H1 (cell line): Measurements from ENCODE around the gene KCNH6. TPM values are rescaled to one million over a fixed set of nuclear protein-coding genes. Genes with fewer than 3 reads are reported as not detected.

Source experiments
- EGR1 ChIP-seq: IDR thresholded peaks from 2 replicates; pipeline ENCODE4 v1.6.1; 2011; ENCODE audit warnings: low read depth, low read length, borderline replicate concordance
- JUN ChIP-seq: IDR thresholded peaks from 2 replicates; pipeline ENCODE4 v1.6.1; 2011; ENCODE audit warnings: low read depth, mild to moderate bottlenecking, improper control_type of control experiment, low read length
- RAD21 ChIP-seq, 2 experiments: IDR thresholded peaks in 1 of 2; conservative IDR thresholded peaks in 1 of 2; 2 replicates each; pipeline ENCODE4 v1.6.1; 2011; ENCODE audit warnings: low read depth in 2 of 2, low read length in 2 of 2, improper control_type of control experiment in 1 of 2, inconsistent platforms in 1 of 2, mild to moderate bottlenecking in 1 of 2, moderate library complexity in 1 of 2
- polyA plus RNA-seq, 7 experiments: library from polyadenylated mRNA; depleted of rRNA in 3 of 7; stranded (reverse) in 5 of 7; unstranded in 2 of 7; fragments of >200 nt in 5 of 7; fragments of 200-250 nt in 2 of 7; gene quantifications; 1 replicate in 5 of 7; 2 replicates in 1 of 7; 4 replicates in 1 of 7; pipeline versions ENCODE4 v1.2.1 to v1.2.3, GENCODE V29; 2011 to 2013; ENCODE audit warnings: missing spikeins in 2 of 7, mixed read lengths in 2 of 7
- small RNA-seq: library from polyadenylated mRNA; stranded (forward); fragments of <200 nt; extraction: miRNeasy Mini kit (QIAGEN cat#:217004); gene quantifications from one replicate; pipeline ENCODE3, GENCODE V24; 2013; ENCODE audit not compliant: insufficient read depth
- total RNA-seq: library from RNA; stranded (reverse); fragmentation: NEBNext Ultra II Directional; extraction: Animal tissue kit (Norgen Biotek cat#: 25700); gene quantifications from 2 replicates; pipeline ENCODE4 v1.2.1, GENCODE V29; 2021

Gene KCNH6
- total and polyA plus RNA-seq, 2 of the 8 experiments (the other 6 are each of a cell fraction or from before 2014, with no cell fraction given), result 1.8 to 3.6 TPM

GRCh38 chr17:63595132-63595531 is 72.0 kb downstream of the KCNH6 start (continued):
- TF ChIP-seq EGR1 (no peak), JUN (no peak), RAD21 (IDR thresholded peaks at IDR 0.05 in 1 of 2, conservative IDR thresholded peaks at IDR 0.05 in 1 of 2; ENCODE audit: low read depth in 2 of 2, low read length in 2 of 2) (no peak)

Small RNAs within 50 kb of the gene (small RNA-seq; reads per million reads assigned to genes)
- gene RNU6-288P, result not detected

Other genes with a start within 250 kb of the KCNH6 start
- gene CYB561, start 77.1 kb upstream of the KCNH6 start, total RNA-seq, result 23.4 and 26.0 TPM in 2 replicates
- gene CYB561, start 77.1 kb upstream of the KCNH6 start, polyA plus RNA-seq (2011; rRNA removed), result 19.7 and 34.2 TPM in 2 replicates
- 4.5 and 5.5 TPM in 2 replicates for gene ACE, start 46.3 kb upstream of the KCNH6 start, total RNA-seq
- gene ACE, start 46.3 kb upstream of the KCNH6 start, polyA plus RNA-seq (2011; rRNA removed), result 2.5 and 4.0 TPM in 2 replicates
- gene DCAF7, start 27.1 kb downstream of the KCNH6 start, total RNA-seq, result 87.3 and 94.1 TPM in 2 replicates
- 74.9 and 97.4 TPM in 2 replicates for gene DCAF7, start 27.1 kb downstream of the KCNH6 start, polyA plus RNA-seq (2011; rRNA removed)
- gene TACO1, start 77.5 kb downstream of the KCNH6 start, total RNA-seq, result 23.6 and 24.0 TPM in 2 replicates
- 19.1 and 19.8 TPM in 2 replicates for gene TACO1, start 77.5 kb downstream of the KCNH6 start, polyA plus RNA-seq (2011; rRNA removed)
- gene MAP3K3, start 99.1 kb downstream of the KCNH6 start, total RNA-seq, result 21.0 and 22.6 TPM in 2 replicates
- gene MAP3K3, start 99.1 kb downstream of the KCNH6 start, polyA plus RNA-seq (2011; rRNA removed), result 10.3 and 14.8 TPM in 2 replicates
- 77.2 and 78.6 TPM in 2 replicates for gene LIMD2, start 176.8 kb downstream of the KCNH6 start, total RNA-seq
- 72.0 and 92.0 TPM in 2 replicates for gene LIMD2, start 176.8 kb downstream of the KCNH6 start, polyA plus RNA-seq (2011; rRNA removed)
- gene STRADA, start 218.4 kb downstream of the KCNH6 start, total RNA-seq, result 27.8 and 35.6 TPM in 2 replicates
- 43.3 and 48.7 TPM in 2 replicates for gene STRADA, start 218.4 kb downstream of the KCNH6 start, polyA plus RNA-seq (2011; rRNA removed)